Suprapubic skin (tissue), 4 donors: Measurements from ENCODE around the gene CLCNKB. TPM values are rescaled to one million over a fixed set of nuclear protein-coding genes. Genes with fewer than 3 reads are reported as not detected.
A peak's percentile ranks its signal among the peaks of the same experiment; 100 is the strongest.

ENCODE experiments used
- DNase-seq, 2 donors: peaks; one replicate each; pipeline ENCODE4 v3.0.0-alpha.2; 2019; ENCODE audit warnings: low spot score in 2 of 2
- H3K27ac ChIP-seq: fragments of 200-600 bp; sonication (generic); one replicate; pipeline ENCODE4 v1.5.1; 2019
- H3K27me3 ChIP-seq: fragments of 200-600 bp; sonication (generic); one replicate; pipeline ENCODE4 v1.5.1; 2019
- H3K36me3 ChIP-seq: fragments of 200-600 bp; sonication (generic); one replicate; pipeline ENCODE4 v1.5.1; 2019
- H3K4me1 ChIP-seq: fragments of 200-600 bp; sonication (generic); one replicate; pipeline ENCODE4 v1.5.1; 2019
- H3K4me3 ChIP-seq: fragments of 200-600 bp; sonication (generic); one replicate; pipeline ENCODE4 v1.5.1; 2019; ENCODE audit warnings: mild to moderate bottlenecking
- H3K9me3 ChIP-seq: fragments of 200-600 bp; sonication (generic); one replicate; pipeline ENCODE4 v1.5.1; 2019
- EP300 ChIP-seq: sonication (generic); formaldehyde crosslinking; IDR thresholded peaks from one replicate; pipeline ENCODE4 v1.6.1; 2017; ENCODE audit warnings: antibody characterized with exemption
- POLR2A ChIP-seq, 2 donors: fragments of 450-650 bp; IDR thresholded peaks; one replicate each; pipeline ENCODE4 v1.6.1; 2017; ENCODE audit warnings: antibody characterized with exemption in 2 of 2, mild to moderate bottlenecking in 2 of 2, moderate library complexity in 2 of 2
- POLR2AphosphoS5 ChIP-seq, 3 donors: sonication (generic); formaldehyde crosslinking; IDR thresholded peaks; one replicate each; pipeline ENCODE4 v1.6.1; 2017; ENCODE audit warnings: antibody characterized with exemption in 3 of 3
- WGBS: methylation state at CpG from one replicate; pipeline ENCODE4 v1.1.5; 2018; 5-methylcytosine and 5-hydroxymethylcytosine counted together
- total RNA-seq, 4 donors: library from RNA; depleted of rRNA; stranded (reverse); fragments of >200 nt; gene quantifications; one replicate each; pipeline ENCODE4 v1.1.0, GENCODE V29; 2016
- TF ChIP-seq, protein P1 (sequence below), 2 donors: fragments of 200-600 bp in 1 of 2; fragments of 450-650 bp in 1 of 2; sonication (generic) in 1 of 2; IDR thresholded peaks; one replicate each; pipeline ENCODE4 v1.5.1; 2016 to 2019; ENCODE audit warnings: antibody characterized with exemption in 2 of 2, mild to moderate bottlenecking in 1 of 2, moderate library complexity in 1 of 2

The CLCNKB gene
- total RNA-seq, 4 donors from 2014 or later, result 0.42 TPM; not detected in 3

DNA sequence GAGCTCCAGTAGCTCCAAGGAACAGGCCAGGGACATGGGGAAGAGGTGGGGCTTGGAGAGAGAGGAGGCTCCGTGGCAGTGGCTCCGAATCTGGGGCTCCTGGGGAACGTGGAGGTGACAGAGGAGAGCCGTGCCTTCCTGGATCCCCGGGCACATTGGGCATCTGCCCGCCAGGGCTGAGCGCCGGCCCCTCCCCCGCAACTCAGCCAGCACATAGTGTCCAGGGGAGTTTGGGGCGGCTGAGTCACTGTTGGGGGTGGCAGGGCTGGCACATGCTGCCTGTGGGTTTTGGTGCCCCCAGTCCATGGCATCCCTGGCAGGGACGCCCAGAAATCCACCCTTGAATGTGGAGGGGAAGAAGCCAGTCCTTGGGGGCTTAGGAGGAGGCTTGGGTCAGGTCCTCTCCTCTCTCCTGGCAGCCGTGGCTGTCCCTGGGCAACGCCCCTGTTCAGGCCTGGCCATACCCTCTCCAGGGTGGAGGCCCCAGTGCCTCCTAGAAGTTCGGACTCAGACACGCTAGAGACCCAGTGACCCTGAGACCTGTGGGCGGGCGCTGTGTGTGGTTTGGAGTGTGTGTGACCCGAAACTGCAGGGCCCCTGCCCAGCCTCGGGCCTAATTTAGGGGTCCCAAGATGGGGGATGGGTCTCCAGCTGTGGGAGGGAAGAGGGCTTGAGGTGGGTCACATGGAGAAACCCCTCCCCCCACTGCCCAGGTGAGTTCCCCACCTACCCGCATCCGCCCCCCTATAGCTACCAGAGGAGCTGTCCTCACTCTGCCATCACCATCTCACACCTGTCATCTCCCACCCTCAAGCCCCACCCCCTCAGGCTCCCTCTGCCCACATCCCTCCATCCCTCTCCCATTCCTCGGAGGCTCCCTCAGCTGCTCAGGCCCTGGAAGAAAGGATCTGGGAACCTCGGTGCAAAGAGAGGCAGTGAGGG is 27.4 kb upstream of the CLCNKB start:
- no peak for DNase-seq
- TF ChIP-seq POLR2A (IDR thresholded peaks at IDR 0.05) (no peak), EP300 (peak; percentile 82), POLR2AphosphoS5 (IDR thresholded peaks at IDR 0.05) (no peak)
- TF ChIP-seq, protein P1, sequence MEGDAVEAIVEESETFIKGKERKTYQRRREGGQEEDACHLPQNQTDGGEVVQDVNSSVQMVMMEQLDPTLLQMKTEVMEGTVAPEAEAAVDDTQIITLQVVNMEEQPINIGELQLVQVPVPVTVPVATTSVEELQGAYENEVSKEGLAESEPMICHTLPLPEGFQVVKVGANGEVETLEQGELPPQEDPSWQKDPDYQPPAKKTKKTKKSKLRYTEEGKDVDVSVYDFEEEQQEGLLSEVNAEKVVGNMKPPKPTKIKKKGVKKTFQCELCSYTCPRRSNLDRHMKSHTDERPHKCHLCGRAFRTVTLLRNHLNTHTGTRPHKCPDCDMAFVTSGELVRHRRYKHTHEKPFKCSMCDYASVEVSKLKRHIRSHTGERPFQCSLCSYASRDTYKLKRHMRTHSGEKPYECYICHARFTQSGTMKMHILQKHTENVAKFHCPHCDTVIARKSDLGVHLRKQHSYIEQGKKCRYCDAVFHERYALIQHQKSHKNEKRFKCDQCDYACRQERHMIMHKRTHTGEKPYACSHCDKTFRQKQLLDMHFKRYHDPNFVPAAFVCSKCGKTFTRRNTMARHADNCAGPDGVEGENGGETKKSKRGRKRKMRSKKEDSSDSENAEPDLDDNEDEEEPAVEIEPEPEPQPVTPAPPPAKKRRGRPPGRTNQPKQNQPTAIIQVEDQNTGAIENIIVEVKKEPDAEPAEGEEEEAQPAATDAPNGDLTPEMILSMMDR (IDR thresholded peaks at IDR 0.05), result no peak
- no peaks in the 10 kb centered on the region for H3K27me3 ChIP-seq
- peaks cover 49% of the 10 kb centered on the region for H3K4me1 ChIP-seq
- H3K4me3 ChIP-seq, result no peak overlapping the region
- WGBS, result 72% methylated on average over 18 of the region's 23 CpGs
- H3K27ac ChIP-seq, result peak overlapping the region; percentile 8
- no peaks in the 10 kb centered on the region for H3K36me3 ChIP-seq
- H3K9me3 ChIP-seq, result no peaks in the 10 kb centered on the region

DNA sequence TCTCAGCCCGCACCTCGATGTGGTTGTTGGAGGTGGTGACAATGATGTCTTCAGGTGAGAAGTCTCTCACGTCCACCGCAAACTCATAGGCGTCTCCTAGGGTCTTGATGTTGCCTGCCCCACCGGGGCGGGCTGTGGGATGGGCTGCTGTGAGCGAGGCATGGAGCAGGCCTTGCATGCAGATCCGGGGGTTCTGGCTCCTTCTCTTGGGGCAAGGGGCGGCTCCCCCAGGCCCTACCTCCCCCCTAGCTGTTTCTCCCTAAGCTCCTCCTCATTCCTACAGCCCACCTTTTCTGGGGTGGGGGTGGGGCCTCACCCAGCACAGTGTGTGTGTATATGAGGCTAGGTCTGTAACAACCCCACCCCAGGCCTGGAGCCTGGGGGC is 26.5 kb upstream of the CLCNKB start:
- H3K4me3 ChIP-seq, result no peak overlapping the region
- WGBS, result 92% methylated on average over 5 of the region's 10 CpGs

DNA sequence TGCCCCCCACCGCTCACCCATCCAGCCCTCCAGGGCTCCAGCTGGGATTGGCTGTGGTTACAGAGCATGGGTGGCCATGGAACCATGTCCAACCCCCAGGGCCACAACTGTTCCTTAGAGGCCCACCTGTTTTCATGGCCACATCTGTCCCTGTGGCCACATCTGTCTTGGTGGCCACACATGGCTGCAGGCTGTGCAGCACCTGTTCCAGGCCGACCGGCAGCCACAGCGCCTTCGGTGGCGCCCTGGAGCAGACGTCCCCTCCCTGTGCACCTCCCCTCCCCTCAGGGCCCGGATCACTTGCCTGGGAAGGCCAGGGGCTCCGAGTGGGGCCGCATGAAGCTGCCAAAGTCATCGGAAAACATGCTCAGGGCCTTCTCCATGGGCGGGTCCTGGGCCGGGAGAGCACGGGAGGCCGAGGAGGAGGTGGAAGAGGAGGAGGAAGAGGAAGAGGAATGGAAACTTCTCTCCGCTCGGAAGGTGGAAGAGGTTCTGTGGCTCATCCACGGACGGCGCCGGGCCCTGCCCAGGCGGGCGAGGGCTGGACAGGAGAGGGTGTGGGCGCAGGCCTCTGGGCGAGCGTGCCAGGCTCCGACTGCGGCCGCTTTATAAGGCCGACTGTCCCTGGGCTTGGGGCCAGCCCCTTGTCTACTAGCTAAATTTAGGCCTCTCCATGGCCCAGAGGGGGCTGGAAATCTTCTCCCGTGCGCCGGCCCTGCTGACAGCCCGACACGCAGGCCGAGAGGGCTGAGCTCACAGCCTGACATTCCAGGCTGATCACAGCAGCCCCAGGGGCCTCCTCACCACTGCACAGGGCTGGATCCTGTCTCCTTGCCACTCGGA is 25.9 kb upstream of the CLCNKB start, which contains the start of gene HSPB7:
HSPB7 (minus strand) TSS at position 583 of the 843 bp plus-strand sequence; CDS start at position 503, 80 bp downstream.
- TF ChIP-seq, protein P1 (IDR thresholded peaks at IDR 0.05), result no peak
- peak; percentile 26 for TF ChIP-seq EP300
- no peak for TF ChIP-seq POLR2A (IDR thresholded peaks at IDR 0.05)
- H3K4me1 ChIP-seq, result peaks cover 43% of the 10 kb centered on the region
- H3K27me3 ChIP-seq, result no peaks in the 10 kb centered on the region
- no peaks in the 10 kb centered on the region for H3K36me3 ChIP-seq
- peak within 1 kb of the TSS; percentile 8 for H3K4me3 ChIP-seq
- DNase-seq, result peak in 1 of 2 donors; percentile 82
- 26% methylated on average over 29 of the region's 37 CpGs for WGBS
- no peaks in the 10 kb centered on the region for H3K9me3 ChIP-seq
- H3K27ac ChIP-seq, result peak within 1 kb of the TSS; percentile 74

More for the DNA sequence above, 26.5 kb upstream of the CLCNKB start:
- Histone ChIP-seq H3K27me3 (no peaks in the 10 kb centered on the region), H3K27ac (peak overlapping the region; percentile 74), H3K9me3 (no peaks in the 10 kb centered on the region), H3K4me1 (peaks cover 49% of the 10 kb centered on the region), H3K36me3 (no peaks in the 10 kb centered on the region)
- TF ChIP-seq EP300, result no peak
- no peak for TF ChIP-seq POLR2A (IDR thresholded peaks at IDR 0.05)
- no peak for TF ChIP-seq POLR2AphosphoS5 (IDR thresholded peaks at IDR 0.05)
- TF ChIP-seq, protein P1 (IDR thresholded peaks at IDR 0.05), result no peak
- DNase-seq, result no peak

DNA sequence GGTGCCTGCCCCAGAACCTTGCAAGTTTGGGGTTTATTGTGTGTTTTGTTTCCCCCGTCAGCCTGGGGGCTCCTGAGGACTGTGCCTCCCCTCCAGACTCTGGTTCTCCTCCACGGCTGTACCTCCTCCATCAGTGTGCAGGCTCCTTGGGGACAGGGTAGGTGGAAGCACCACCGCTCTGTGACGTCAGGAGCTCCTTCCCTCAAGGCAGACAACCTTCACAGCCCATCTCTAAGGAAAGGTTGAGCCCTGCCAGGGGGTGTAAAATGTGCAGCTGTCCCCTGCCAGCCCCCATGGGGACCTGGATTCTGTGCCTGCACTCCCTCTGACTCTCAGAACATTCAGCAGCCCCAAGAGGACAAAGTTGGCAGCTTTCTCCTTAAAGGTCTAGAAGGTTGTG is 25.3 kb upstream of the CLCNKB start:
- peak overlapping the region; percentile 8 for H3K4me3 ChIP-seq
- WGBS, result 56% methylated on average over 4 of the region's 4 CpGs
- no peaks in the 10 kb centered on the region for H3K9me3 ChIP-seq
- DNase-seq, result no peak
- no peaks in the 10 kb centered on the region for H3K27me3 ChIP-seq
- no peaks in the 10 kb centered on the region for H3K36me3 ChIP-seq
- H3K4me1 ChIP-seq, result peaks cover 37% of the 10 kb centered on the region
- H3K27ac ChIP-seq, result peak overlapping the region; percentile 74
- TF ChIP-seq, protein P1 (IDR thresholded peaks at IDR 0.05), result no peak
- TF ChIP-seq POLR2AphosphoS5 (IDR thresholded peaks at IDR 0.05) (no peak), POLR2A (IDR thresholded peaks at IDR 0.05) (no peak), EP300 (no peak)
